Caki2 (cell line): ENCODE data around the gene VEGFB. TPM values are rescaled to one million over a fixed set of nuclear protein-coding genes. Genes with fewer than 3 reads are reported as not detected.

Source experiments
- DNase-seq: peaks from one replicate; pipeline ENCODE4 v3.0.0-alpha.2; 2015; ENCODE audit warnings: low read depth
- in situ Hi-C: cut with HindIII; loops from 2 replicates; pipeline ENCODE4 v1.10.0; 2016; ENCODE audit warnings: low sequenced_read_pairs, low pct_unique_long_range_greater_than_20kb, mixed read lengths
- total RNA-seq: library from RNA; depleted of rRNA; stranded (reverse); fragments of >200 nt; shearing (Covaris generic); gene quantifications from 2 replicates; pipeline ENCODE4 v1.2.3, GENCODE V29; 2014; ENCODE audit warnings: low replicate concordance

The VEGFB gene
- total RNA-seq, 1 experiment from 2014 or later: 66.2 TPM

GRCh38 chr11:64208796-64209562 is 25.4 kb upstream of the VEGFB start:
- in situ Hi-C loops: no loop called here
- no peak for DNase-seq

DNA sequence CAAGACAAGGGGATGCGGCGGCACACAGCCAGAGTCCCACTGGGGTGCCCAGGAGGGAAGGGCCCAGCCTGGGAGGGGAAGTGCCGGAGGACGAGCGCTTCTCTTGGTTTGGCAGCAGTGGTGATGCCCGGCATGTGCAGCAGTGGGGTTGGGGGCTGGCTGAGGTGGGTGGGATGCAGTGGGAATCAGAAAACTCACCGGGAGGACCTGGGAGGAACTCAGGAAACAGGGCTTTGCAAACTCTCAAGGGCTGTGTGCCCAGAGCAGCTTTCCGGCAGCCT is 24.9 kb upstream of the VEGFB start:
- in situ Hi-C loops: no loop called here
- DNase-seq: no peak

DNA sequence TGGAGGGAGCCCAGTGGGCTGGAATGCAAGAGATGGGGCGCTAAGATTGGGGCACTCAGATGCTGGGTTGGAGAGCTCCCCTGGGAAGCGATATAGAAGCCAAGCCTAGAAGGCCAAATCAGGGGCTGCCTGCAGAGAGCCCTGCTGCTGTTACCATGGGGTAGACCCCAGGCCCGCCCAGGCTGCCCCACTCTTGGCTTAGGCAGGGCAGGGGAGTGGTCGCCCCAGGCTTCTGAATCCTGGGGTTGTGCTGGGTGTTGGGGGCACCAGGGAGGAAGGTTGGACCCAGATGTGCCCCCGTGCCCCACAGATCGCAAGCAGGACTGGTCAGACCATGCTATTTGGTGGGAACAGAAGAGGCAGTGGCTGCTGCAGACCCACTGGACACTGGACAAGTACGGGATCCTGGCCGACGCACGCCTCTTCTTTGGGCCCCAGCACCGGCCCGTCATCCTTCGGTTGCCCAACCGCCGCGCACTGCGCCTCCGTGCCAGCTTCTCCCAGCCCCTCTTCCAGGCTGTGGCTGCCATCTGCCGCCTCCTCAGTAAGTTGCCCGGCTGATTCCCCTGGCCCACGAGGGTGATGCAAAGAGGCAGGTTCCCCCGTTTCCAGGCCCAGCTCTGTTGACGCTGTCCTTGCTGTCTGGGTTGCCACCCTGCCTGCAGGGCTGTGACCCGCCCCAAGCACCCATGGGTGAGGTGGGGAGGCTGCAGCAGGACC is 23.9 kb upstream of the VEGFB start:
- in situ Hi-C loops: no loop called here
- no peak for DNase-seq

- in situ Hi-C loops: no loop called here
- DNase-seq: no peak
These were observed 23.1 kb upstream of the VEGFB start for GRCh38 chr11:64211181-64211872.

DNA sequence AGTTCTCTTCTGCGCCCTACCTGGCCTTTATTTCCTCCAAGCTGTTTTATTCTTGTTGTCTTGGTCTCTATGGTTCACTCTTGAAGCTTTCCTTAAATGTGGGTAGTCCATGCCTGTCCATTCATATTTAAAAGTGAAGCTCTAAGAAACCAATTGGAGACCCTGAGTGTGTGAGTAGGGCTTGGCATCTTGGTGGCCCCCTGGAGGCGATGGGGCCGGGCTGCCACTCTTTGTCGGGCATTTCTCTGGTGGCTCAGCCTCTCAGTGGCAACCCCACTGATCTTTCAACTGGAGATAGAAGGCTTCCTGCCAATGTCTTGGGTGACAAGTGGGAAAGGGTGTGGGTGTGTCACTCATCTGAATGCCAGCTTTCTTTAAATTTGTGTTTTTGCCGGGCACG is 17.5 kb upstream of the VEGFB start:
- in situ Hi-C loops: no loop called here
- no peak for DNase-seq

DNA sequence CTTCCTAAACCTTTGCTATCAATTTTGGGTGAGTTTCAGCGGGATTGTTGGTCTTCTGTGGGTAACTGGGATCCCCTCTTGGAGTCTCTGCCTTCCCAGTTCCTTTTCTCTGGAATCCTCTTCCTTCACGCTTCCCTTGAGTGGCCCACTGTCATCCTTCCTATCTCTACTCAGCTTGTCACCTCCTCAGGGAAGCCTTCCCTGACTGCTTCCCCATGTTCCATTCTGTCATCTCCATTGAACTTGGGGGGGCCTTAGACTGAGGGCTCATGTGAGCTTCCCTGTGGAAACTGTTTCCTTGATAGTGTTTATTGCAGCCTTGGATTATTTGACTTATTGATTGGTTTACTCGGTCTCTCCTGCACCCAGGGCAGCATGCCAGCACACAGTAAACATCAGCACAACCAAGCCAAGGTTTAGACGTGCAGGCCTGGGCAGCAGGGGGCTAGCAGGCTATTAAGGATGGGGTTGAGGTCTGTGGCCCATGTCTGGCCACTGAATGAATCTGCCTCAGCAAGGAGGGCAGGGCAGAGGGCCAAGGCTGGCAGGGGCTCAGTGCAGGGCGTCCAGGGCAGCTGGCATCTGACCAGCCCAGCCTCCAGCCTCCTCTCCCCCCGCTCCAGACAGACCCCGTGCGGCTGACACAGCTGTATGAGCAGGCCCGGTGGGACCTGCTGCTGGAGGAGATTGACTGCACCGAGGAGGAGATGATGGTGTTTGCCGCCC is 15.6 kb upstream of the VEGFB start:
- in situ Hi-C loops: no loop called here
- DNase-seq: no peak

DNA sequence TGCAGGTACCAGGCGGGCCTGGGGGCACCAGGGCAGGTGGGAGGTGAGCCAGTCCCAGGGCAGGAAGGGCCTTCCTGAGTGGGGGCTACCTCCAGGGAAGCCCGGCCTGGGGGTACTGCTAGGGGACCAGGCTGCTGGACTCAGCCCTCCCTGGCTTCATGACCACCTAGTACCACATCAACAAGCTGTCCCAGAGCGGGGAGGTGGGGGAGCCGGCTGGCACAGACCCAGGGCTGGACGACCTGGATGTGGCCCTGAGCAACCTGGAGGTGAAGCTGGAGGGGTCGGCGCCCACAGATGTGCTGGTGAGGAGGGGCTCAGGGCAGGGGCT is 15.1 kb upstream of the VEGFB start:
- DNase-seq: no peak
- in situ Hi-C loops: no loop called here

DNA sequence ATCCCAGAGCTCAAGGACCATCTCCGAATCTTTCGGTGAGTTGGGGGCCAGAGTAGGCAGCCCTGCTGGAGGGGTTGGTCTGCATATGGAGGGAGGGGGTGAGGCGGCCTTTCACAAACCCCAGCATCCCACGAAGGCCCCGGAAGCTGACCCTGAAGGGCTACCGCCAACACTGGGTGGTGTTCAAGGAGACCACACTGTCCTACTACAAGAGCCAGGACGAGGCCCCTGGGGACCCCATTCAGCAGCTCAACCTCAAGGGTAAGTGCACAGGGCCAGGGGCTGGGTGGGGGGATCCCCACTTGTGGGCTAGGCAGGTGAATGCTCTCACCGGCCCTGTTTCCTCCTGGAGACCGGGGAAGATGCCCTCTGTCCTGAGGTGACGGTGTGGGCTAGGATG is 14.6 kb upstream of the VEGFB start:
- in situ Hi-C loops: no loop called here
- no peak for DNase-seq

GRCh38 chr11:64220271-64220670 is 14.1 kb upstream of the VEGFB start:
- in situ Hi-C loops: no loop called here
- no peak for DNase-seq

DNA sequence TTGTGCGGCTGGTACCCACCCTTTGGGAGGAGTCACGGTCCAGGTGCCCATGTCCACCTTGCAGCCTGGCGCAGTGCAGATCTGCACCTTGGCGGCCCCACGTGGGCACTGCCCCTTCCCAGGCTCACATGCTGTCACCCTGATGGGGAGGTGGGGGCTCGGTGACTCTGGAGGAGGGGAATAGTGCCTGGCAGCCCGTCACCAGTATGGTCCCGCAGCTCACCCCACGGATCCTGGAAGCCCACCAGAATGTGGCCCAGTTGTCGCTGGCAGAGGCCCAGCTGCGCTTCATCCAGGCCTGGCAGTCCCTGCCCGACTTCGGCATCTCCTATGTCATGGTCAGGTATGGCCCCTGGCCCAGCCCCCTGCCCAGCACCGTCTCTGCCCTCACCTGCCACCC is 13.6 kb upstream of the VEGFB start:
- in situ Hi-C loops: no loop called here
- DNase-seq: no peak

- in situ Hi-C loops: no loop called here
These were observed 11.8 kb upstream of the VEGFB start for GRCh38 chr11:64222651-64223000.

DNA sequence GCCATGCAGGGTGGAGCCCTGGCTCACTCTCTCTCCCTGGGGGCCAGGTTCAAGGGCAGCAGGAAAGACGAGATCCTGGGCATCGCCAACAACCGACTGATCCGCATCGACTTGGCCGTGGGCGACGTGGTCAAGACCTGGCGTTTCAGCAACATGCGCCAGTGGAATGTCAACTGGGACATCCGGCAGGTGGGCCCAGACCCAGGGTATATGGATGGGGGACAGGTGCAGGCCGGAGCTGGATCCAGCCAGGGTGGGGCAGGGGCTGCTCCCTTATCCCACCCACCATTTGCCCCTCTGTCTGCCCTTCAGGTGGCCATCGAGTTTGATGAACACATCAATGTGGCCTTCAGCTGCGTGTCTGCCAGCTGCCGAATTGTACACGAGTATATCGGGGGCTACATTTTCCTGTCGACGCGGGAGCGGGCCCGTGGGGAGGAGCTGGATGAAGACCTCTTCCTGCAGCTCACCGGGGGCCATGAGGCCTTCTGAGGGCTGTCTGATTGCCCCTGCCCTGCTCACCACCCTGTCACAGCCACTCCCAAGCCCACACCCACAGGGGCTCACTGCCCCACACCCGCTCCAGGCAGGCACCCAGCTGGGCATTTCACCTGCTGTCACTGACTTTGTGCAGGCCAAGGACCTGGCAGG is 11.3 kb upstream of the VEGFB start:
- no peak for DNase-seq
- in situ Hi-C loops: no loop called here

More at GRCh38 chr11:64222651-64223000, 11.8 kb upstream of the VEGFB start:
- DNase-seq: no peak

DNA sequence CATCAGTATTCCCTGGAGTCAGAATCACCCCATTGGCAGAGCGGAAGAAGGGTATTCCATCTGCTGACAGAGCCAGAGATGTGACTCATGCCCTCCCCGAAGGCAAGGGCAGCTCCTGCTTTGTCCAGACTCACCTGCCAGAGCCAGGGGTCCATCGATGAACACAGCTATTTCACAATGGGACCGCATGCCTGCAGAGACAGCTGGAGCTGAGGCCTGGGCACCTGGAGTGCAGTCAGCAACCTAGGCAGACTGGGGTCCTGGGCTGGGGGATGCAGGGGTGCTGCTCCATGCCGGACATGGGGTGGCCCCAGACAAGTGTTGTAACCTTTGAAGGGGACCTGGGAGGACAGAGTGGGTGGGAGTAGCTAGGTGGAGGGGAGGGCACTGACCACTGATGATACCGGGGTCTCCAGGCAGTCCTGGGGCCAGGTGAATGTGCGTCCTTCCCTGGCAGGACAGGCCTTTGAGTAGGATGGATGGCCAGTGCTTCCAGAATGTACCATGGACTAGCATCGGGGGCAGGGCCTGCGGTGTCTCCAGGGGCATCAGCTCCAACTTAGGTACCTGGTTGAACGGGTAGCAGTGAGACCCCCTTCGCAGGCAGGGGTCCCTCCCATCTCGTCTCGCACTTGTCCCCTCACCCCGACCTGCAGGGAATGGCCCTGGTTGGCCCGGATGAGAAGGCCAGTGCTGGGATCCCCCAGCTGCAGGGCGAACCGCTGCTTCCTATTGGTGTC is 10.1 kb upstream of the VEGFB start:
- in situ Hi-C loops: no loop called here
- no peak for DNase-seq

- DNase-seq: no peak
- in situ Hi-C loops: no loop called here
These were observed 9.3 kb upstream of the VEGFB start for GRCh38 chr11:64224891-64225607.

GRCh38 chr11:64225608-64226506 is 8.5 kb upstream of the VEGFB start, which contains the start of the genes NUDT22 and TRPT1:
TSS of gene NUDT22 (plus strand) at chr11:64226274. CDS start at chr11:64226653, 379 bp downstream.
TSS of gene TRPT1 (minus strand) at chr11:64226186. CDS start at chr11:64225860, 326 bp downstream.
- peak; percentile 77 for DNase-seq
- in situ Hi-C loops: no loop called here

DNA sequence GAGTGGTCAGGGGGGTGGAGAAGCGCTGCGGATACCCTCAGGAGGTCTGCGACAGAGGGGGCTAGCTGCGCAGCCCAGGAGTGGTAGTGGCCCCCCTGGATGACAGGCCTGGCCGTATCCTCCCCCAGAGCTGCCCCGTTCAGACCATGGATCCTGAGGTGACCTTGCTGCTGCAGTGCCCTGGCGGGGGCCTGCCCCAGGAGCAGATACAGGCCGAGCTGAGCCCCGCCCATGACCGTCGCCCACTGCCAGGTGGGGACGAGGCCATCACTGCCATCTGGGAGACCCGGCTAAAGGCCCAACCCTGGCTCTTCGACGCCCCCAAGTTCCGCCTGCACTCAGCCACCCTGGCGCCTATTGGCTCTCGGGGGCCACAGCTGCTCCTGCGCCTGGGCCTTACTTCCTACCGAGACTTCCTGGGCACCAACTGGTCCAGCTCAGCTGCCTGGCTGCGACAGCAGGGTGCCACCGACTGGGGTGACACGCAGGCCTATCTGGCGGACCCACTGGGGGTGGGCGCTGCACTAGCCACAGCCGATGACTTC is 7.8 kb upstream of the VEGFB start:
- DNase-seq: peak; percentile 46
- in situ Hi-C loops: no loop called here
